Neural progenitor cell (in vitro differentiated cells): Measurements from ENCODE around the gene MX1.

Experiments used
- CTCF ChIP-seq: fragments of 200-600 bp; sonication (generic); IDR thresholded peaks from 2 replicates; pipeline ENCODE4 v1.5.1; 2017; ENCODE audit warnings: antibody characterized with exemption, mild to moderate bottlenecking
- EZH2 ChIP-seq: fragments of 200-600 bp; sonication (generic); IDR thresholded peaks from 2 replicates; pipeline ENCODE4 v1.6.1; 2017; ENCODE audit warnings: antibody characterized with exemption, mild to moderate bottlenecking, moderate library complexity
- EZH2phosphoT487 ChIP-seq: fragments of 200-600 bp; sonication (generic); IDR thresholded peaks from 2 replicates; pipeline ENCODE4 v1.6.1; 2017; ENCODE audit warnings: antibody characterized with exemption

GRCh38 chr21:41442481-41443186 is 16.6 kb downstream of the MX1 start:
- TF ChIP-seq CTCF (no peak), EZH2 (no peak), EZH2phosphoT487 (no peak)
